ENCODE data around the gene OR2L2.
"Not testable (repeated sequence)": the region's sequence is repeated elsewhere in the genome, so short reads cannot be mapped to it uniquely, and the experiment has no call there.

The OR2L2 gene

GRCh38 chr1:248029770-248030169, at the start of gene OR2L2:
OR2L2 (plus strand) TSS chr1:248030070; CDS start chr1:248038268, 8,198 bp downstream.
- no peak for DNase-seq (ENCODE audit: low read depth, low spot score)

GRCh38 chr1:247992986-247993385, 36.9 kb upstream of the OR2L2 start:
- DNase-seq (ENCODE audit: low read depth, low spot score): no peak

- no peak for DNase-seq (ENCODE audit: low read depth, low spot score)
Observed at GRCh38 chr1:247998811-247999210, 31.1 kb upstream of the OR2L2 start.

GRCh38 chr1:248000169-248000568, 29.7 kb upstream of the OR2L2 start:
- DNase-seq (ENCODE audit: low read depth, low spot score): no peak

- DNase-seq (ENCODE audit: low read depth, low spot score): no peak
Observed at GRCh38 chr1:248007778-248008177, 22.1 kb upstream of the OR2L2 start.

- no peak for DNase-seq (ENCODE audit: low read depth, low spot score)
Observed at GRCh38 chr1:248009681-248010080, 20.2 kb upstream of the OR2L2 start.

GRCh38 chr1:248013229-248013710, 16.6 kb upstream of the OR2L2 start, which contains the start of gene OR2L5:
OR2L5 (plus strand) TSS chr1:248013660; CDS start chr1:248021948, 8,288 bp downstream.
- no peak for DNase-seq (ENCODE audit: low read depth, low spot score)

GRCh38 chr1:248015803-248016202, 14.1 kb upstream of the OR2L2 start:
- DNase-seq (ENCODE audit: low read depth, low spot score): no peak

- DNase-seq (ENCODE audit: low read depth, low spot score): no peak
Observed at GRCh38 chr1:248045209-248045608, 15.3 kb downstream of the OR2L2 start.

- no peak for DNase-seq (ENCODE audit: low read depth, low spot score)
Observed at GRCh38 chr1:248046536-248046935, 16.7 kb downstream of the OR2L2 start, which contains the start of gene OR2L3. OR2L3 (plus strand) TSS chr1:248046836; CDS start chr1:248060682, 13,846 bp downstream.

GRCh38 chr1:248047008-248047407, 17.1 kb downstream of the OR2L2 start:
- no peak for DNase-seq (ENCODE audit: low read depth, low spot score)

- no peak for DNase-seq (ENCODE audit: low read depth, low spot score)
Observed at GRCh38 chr1:248054671-248055070, 24.8 kb downstream of the OR2L2 start.

- no peak for DNase-seq (ENCODE audit: low read depth, low spot score)
Observed at GRCh38 chr1:248055261-248055660, 25.4 kb downstream of the OR2L2 start.

- DNase-seq (ENCODE audit: low read depth, low spot score): no peak
Observed at GRCh38 chr1:248065071-248065470, 35.2 kb downstream of the OR2L2 start.

- no peak for DNase-seq (ENCODE audit: low read depth, low spot score)
Observed at GRCh38 chr1:248065604-248066003, 35.7 kb downstream of the OR2L2 start.

- not testable (repeated sequence) for DNase-seq (ENCODE audit: low read depth, low spot score)
Observed at GRCh38 chr1:248083864-248084263, 54.0 kb downstream of the OR2L2 start.
